ENCODE measurements around the gene METTL25. TPM values are rescaled to one million over a fixed set of nuclear protein-coding genes. Genes with fewer than 3 reads are reported as not detected.
"Not testable (repeated sequence)": the region's sequence is repeated elsewhere in the genome, so short reads cannot be mapped to it uniquely, and the experiment has no call there.

METTL25 gene, protein sequence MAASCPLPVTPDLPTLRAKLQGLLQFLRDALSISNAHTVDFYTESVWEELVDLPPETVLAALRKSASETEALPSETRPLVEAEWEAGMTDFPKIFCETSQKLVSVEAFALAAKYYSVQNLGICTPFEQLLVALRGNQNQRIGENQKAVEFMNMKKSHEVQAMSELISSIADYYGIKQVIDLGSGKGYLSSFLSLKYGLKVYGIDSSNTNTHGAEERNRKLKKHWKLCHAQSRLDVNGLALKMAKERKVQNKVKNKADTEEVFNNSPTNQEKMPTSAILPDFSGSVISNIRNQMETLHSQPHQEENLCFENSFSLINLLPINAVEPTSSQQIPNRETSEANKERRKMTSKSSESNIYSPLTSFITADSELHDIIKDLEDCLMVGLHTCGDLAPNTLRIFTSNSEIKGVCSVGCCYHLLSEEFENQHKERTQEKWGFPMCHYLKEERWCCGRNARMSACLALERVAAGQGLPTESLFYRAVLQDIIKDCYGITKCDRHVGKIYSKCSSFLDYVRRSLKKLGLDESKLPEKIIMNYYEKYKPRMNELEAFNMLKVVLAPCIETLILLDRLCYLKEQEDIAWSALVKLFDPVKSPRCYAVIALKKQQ
- 12.7 TPM for polyA plus RNA-seq

DNA sequence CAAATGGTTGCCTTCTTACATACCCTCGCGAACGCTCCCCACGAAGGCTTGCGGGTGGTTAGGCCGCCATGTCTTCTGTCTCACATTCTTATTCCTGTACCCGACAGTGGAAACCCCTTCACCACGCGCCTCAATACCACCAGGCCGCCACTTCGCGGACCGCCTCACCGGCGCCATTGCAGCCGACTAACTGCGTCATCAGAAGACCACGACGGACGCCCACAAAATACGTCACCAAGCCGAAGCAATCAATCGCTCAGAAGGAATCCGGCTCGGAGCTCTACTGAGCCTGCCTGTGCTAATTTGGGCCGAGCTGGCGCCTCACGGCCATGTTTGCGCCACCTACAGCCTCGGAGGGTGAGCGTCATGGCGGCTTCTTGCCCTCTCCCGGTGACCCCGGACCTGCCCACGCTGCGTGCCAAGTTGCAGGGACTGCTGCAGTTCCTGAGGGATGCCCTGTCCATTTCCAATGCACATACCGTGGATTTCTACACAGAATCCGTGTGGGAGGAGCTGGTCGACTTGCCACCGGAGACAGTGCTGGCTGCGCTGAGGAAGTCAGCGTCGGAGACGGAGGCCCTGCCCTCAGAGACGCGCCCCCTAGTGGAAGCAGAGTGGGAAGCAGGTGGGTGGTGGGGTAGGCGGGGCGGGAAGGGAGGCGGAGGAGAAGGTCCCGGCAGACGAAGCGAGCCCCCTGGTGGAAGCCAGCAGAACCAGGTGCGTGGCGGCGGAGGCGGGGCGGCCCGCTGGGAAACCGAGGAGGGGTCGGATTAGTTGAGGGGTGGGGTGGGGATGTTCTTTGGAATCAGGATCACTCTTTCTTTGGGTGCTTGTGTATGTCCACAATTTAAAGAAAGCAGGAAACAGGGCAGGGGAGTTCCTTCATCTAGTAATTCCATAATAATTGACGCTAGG lies at the start of gene METTL25, which contains the start of gene CCDC59:
Gene METTL25, plus strand, starts transcription at position 330 of the 915 bp plus-strand sequence. Its CDS starts 37 bp downstream, at position 367.
Gene CCDC59, minus strand, starts transcription at position 188 of the 915 bp plus-strand sequence. Its CDS starts 11 bp downstream, at position 177.
- H3K9me3 Mint-ChIP-seq, result peaks cover 0 to 3% (median 0%) of the 10 kb centered on the region in 3 donors
- peak within 1 kb of the TSS; percentile 92 to 100 (median 98) for H3K4me3 Mint-ChIP-seq
- no peaks in the 10 kb centered on the region for H3K27me3 Mint-ChIP-seq
- peak within 1 kb of the TSS; percentile 92 to 100 (median 99) for H3K27ac Mint-ChIP-seq
- peaks cover 20 to 39% (median 27%) of the 10 kb centered on the region in 3 donors for H3K4me1 Mint-ChIP-seq
- H3K36me3 Mint-ChIP-seq, result peaks cover 5% of the 10 kb centered on the region

DNA sequence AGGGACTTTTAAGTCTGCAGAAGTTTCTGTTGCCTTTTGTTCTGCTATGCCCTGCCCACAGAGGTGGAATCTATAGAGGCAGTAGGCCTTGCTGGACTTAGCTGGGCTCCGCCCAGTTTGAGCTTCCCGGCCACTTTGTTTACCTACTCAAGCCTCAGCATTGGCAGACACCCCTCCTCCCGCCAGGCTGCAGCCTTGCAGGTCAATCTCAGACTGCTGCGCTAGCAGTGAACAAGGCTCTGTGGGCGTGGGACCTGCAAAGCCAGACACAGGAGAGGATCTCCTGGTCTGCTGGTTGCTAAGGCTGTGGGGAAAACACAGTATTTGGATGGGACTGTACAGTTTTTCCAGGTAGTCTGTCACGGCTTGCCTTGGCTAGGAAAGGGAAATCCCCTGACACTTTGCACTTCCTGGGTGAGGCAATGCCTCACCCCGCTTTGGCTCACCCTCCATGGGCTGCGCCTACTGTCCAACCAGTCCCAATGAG lies 43.9 kb upstream of the METTL25 start:
- Mint-ChIP-seq H3K9me3 (peaks cover 0 to 12% (median 2%) of the 10 kb centered on the region in 3 donors), H3K27me3 (no peaks in the 10 kb centered on the region), H3K27ac (no peak overlapping the region), H3K4me1 (no peaks in the 10 kb centered on the region), H3K36me3 (no peaks in the 10 kb centered on the region), H3K4me3 (no peak overlapping the region)

DNA sequence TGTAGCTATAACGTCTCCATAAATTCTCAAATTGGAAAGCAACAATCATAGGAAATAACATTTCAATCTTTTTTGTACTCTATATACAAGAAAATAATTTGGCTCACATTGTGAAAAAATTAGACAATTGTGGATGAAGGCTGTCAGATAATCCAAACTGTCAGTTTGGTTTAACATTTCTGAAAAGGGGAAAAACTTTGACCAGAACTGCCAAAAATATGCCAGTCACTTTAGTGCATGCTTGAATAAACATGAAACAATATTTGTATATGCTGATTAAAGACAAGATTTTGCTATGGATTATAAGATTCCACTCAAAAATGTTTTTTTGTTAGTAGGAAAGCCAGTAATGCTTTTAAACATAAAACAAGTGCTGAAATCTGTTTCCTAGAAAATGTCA lies 39.1 kb upstream of the METTL25 start:
- Mint-ChIP-seq H3K9me3 (no peaks in the 10 kb centered on the region), H3K27ac (no peak overlapping the region), H3K4me3 (no peak overlapping the region), H3K27me3 (no peaks in the 10 kb centered on the region), H3K36me3 (no peaks in the 10 kb centered on the region), H3K4me1 (no peaks in the 10 kb centered on the region)

DNA sequence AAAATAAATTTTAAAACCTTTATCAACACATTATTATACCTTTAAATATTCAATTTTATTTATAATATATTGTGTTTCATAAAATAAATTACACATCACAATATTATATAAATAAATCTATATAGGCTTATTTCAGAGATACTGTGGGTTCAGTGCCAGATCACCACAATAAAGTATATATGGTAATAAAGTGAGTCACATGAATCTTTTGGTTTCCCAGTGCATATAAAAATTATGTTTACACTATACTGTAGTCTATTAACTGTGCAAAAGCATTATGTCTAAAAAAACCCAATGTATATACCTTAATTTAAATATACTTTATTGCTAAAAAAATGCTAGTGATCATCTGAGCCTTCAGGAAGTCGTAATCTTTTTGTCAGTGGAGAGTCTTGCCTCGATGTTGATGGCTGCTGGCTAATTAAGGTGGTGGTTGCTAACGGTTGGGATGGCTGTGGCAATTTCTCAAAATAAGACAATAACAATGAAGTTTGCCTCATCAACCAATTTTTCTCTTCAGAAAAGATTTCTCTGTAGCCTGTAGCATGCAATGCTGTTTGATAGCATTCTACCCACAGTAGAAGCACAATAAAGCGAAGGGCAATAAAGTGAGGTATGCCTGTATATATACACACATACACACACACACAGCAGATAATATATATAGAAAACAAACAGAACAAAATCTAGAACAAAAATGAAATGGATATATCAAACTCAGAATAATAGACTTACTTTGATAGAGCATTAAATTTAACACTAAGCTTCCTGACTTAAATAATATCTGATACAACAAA lies 32.6 kb upstream of the METTL25 start:
- no peaks in the 10 kb centered on the region for H3K27me3 Mint-ChIP-seq
- H3K4me3 Mint-ChIP-seq, result no peak overlapping the region
- no peak overlapping the region for H3K27ac Mint-ChIP-seq
- H3K36me3 Mint-ChIP-seq, result no peaks in the 10 kb centered on the region
- H3K9me3 Mint-ChIP-seq, result no peaks in the 10 kb centered on the region
- no peaks in the 10 kb centered on the region for H3K4me1 Mint-ChIP-seq

DNA sequence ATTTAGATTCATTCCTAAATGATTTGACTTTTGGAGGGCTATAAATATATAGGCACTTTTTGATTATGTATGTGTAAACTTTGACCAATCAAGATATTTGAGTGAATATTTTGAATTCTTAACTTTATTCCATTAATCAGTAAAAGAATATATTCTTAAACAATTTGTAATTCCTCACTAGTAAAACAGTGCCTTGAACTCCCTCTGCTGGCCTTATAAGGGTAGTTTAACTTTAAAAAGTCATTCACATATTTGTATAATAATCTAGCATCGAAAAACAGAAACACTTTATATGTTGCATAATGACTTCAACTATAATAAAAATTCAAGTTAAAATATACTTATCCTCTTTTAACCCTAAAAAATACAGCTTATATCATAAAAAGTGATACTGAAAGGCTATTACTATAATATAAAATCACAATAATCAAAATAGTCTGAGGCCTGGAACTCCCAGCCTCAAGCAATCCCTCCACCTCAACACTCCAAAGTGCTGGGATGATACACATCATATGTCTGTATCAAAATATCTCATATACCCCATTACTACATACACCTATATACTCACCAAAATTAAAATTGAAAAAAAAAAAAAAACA lies 31.3 kb upstream of the METTL25 start:
- Mint-ChIP-seq H3K27ac (no peak overlapping the region), H3K36me3 (no peaks in the 10 kb centered on the region), H3K4me3 (no peak overlapping the region), H3K9me3 (no peaks in the 10 kb centered on the region), H3K4me1 (no peaks in the 10 kb centered on the region), H3K27me3 (no peaks in the 10 kb centered on the region)

DNA sequence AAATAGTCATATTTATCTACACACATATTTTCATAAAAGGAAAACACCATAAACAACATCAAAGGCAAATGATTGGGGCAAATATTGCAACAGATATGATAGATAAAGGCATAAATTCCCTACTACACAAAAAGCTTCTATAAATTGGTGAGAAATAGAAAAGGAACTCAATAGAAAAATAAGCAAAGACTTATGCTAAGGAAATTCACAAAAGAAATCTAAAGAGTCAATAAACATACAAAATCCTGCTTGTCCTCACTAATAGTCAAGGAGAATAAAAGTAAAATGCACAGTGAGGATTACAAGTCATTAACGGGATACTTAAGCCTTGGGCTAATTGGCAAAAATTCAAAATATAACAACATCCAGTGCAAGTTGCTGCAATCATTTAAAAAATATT lies 30.5 kb upstream of the METTL25 start:
- no peaks in the 10 kb centered on the region for H3K27me3 Mint-ChIP-seq
- H3K4me3 Mint-ChIP-seq, result no peak overlapping the region
- H3K9me3 Mint-ChIP-seq, result no peaks in the 10 kb centered on the region
- H3K27ac Mint-ChIP-seq, result no peak overlapping the region
- H3K4me1 Mint-ChIP-seq, result no peaks in the 10 kb centered on the region
- H3K36me3 Mint-ChIP-seq, result no peaks in the 10 kb centered on the region

DNA sequence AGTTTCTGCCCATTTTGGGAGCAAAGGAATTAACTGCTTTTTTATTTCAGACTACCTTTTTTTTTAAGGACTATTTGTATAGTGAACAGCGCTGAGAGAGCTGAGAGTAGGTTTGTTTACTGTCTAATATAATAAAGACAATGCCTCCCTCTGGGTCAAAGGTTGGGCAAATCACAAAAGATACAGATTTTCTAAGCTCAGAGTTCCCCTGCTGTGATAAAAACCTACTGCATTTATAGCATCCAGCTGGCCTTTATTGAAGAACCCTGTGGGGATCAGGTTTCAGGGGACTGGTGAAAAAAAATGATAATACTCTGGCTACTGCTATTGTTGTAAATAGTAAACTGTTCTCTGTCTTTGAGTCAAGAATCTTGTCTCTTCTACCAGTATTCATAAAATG lies 28.8 kb upstream of the METTL25 start:
- no peak overlapping the region for H3K27ac Mint-ChIP-seq
- H3K4me1 Mint-ChIP-seq, result no peaks in the 10 kb centered on the region
- no peaks in the 10 kb centered on the region for H3K27me3 Mint-ChIP-seq
- no peak overlapping the region for H3K4me3 Mint-ChIP-seq
- no peaks in the 10 kb centered on the region for H3K9me3 Mint-ChIP-seq
- no peaks in the 10 kb centered on the region for H3K36me3 Mint-ChIP-seq

DNA sequence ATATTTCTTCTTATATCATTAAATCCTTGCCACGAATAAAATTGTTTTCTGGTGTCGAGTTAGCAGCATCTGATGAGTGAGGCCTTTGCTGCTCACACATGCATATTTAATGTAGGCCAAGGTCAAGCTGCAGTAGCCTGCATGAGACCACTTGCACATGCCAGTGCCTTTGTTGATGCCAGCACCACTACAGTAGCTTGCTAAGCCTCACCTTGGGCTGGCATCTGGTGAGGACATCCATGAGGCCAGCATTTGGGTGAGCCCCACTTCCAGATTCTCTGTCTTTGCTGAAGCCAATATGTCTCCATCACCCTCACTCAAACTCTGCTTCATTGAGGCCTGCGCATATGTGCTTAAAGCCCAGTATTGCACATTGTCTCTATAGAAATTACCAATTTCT lies 8.2 kb upstream of the METTL25 start:
- peaks cover 4% of the 10 kb centered on the region for H3K36me3 Mint-ChIP-seq
- H3K27ac Mint-ChIP-seq, result no peak overlapping the region

DNA sequence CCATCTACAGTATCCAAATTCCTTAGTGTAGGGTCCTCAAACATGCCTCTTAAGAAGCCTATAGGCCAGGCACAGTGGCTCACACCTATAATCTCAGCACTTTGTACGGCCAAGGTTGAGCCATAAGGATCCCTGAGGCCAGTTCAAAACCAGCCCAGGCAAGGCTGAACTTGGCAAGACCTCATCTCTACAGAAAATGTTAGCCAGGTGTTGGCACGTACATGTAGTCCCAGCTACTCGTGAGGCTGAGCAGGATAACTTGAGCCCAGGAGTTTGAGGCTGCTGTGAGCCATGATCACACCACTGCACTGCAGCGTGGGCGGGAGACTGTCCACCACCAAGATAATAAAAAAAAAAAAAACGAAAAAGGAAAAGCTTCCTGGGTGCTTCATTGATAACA lies 6.9 kb upstream of the METTL25 start:
- Mint-ChIP-seq H3K27ac (no peak overlapping the region), H3K4me3 (no peak overlapping the region), H3K4me1 (peaks cover 0 to 8% (median 6%) of the 10 kb centered on the region in 3 donors), H3K36me3 (peaks cover 4% of the 10 kb centered on the region), H3K27me3 (no peaks in the 10 kb centered on the region), H3K9me3 (no peaks in the 10 kb centered on the region)

More for the DNA sequence above, 8.2 kb upstream of the METTL25 start:
- no peak overlapping the region for H3K4me3 Mint-ChIP-seq
- no peaks in the 10 kb centered on the region for H3K9me3 Mint-ChIP-seq
- no peaks in the 10 kb centered on the region for H3K27me3 Mint-ChIP-seq
- peaks cover 0 to 2% (median 0%) of the 10 kb centered on the region in 3 donors for H3K4me1 Mint-ChIP-seq

DNA sequence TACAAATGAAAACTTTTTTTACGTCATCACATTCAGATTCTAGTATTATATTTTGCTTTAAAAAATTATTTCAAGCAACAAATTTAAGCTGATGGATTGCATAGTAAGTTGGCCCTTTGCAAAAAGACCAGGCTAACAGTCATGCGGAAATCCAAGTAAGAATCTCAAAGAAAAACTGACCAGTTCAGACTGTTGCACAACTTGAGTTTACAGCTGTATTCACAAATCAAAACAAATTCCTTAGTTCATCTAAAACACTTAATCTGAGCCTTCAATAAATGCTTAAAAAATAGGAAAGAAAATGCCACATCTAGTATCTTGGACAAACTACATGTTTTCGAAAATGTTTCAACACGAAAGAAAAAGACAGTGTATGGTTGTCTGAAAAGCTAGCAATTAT lies 989 bp upstream of the METTL25 start:
- Mint-ChIP-seq H3K4me1 (peaks cover 12 to 35% (median 24%) of the 10 kb centered on the region in 3 donors), H3K27ac (peak overlapping the region; percentile 92 to 100 (median 99)), H3K9me3 (peaks cover 0 to 3% (median 0%) of the 10 kb centered on the region in 3 donors), H3K27me3 (no peaks in the 10 kb centered on the region), H3K4me3 (peak overlapping the region; percentile 92 to 100 (median 98)), H3K36me3 (peaks cover 5% of the 10 kb centered on the region)

DNA sequence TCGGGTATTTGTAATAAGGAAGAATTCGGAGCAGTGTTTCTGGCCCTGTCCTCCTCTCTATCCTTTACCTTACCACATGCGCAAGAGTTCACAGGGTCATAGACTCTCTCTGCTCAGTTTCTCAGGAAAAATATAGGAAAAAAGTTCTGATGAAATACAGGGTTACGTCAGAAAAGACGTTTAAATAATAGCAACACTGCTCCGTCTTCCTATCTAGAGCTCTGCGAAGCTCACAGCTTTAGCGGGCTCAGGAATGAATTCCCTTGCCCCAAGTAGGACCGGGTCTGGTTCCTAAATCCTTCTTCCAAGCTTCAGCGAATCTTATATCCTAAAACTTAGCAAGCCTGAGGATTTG lies 507 bp upstream of the METTL25 start:
- Mint-ChIP-seq H3K4me1 (peaks cover 17 to 39% (median 27%) of the 10 kb centered on the region in 3 donors), H3K4me3 (peak overlapping the region; percentile 92 to 100 (median 98)), H3K27me3 (no peaks in the 10 kb centered on the region), H3K9me3 (peaks cover 0 to 3% (median 0%) of the 10 kb centered on the region in 3 donors), H3K36me3 (peaks cover 5% of the 10 kb centered on the region), H3K27ac (peak overlapping the region; percentile 92 to 100 (median 99))

DNA sequence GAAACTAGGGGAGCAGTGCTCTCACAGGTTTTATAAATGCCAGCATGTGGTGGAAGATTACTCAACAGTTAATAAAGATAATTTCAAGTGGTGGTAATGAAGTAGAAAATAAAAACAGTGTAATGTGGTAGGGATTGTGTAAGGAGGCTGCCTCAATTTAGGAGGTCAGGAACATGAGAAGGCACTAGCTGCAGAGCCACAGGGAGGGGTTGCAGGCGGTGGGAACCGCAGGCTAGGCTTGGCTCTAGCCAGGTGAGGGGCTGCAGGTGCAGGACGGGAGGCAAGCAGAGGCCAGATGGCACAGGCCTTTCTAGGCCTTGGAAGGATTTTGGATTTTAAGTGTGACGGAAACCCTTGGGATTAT lies 768 bp downstream of the METTL25 start:
- H3K4me1 Mint-ChIP-seq, result peaks cover 20 to 39% (median 27%) of the 10 kb centered on the region in 3 donors
- H3K9me3 Mint-ChIP-seq, result peaks cover 0 to 3% (median 0%) of the 10 kb centered on the region in 3 donors
- no peaks in the 10 kb centered on the region for H3K27me3 Mint-ChIP-seq
- H3K27ac Mint-ChIP-seq, result peak overlapping the region; percentile 92 to 100 (median 99)
- peaks cover 5% of the 10 kb centered on the region for H3K36me3 Mint-ChIP-seq
- H3K4me3 Mint-ChIP-seq, result peak overlapping the region; percentile 92 to 100 (median 98)

DNA sequence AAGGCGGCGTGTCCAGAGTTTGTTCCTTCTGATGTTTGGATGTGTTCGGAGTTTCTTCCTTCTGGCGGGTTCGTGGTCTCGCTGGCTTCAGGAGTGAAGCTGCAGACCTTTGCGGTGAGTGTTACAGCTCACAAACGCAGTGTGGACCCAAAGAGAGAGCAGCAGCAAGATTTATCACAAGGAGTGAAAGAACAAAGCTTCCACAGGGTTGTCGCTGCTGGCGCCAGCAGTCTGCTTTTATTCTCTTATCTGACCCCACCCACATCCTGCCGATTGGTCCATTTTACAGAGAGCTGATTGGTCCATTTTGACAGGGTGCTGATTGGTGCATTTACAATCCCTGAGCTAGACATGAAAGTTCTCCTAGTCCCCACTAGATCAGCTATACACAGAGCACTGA lies 2.5 kb downstream of the METTL25 start:
- Mint-ChIP-seq H3K4me1 (peaks cover 20 to 36% (median 21%) of the 10 kb centered on the region in 3 donors), H3K4me3 (peak overlapping the region in 1 of 4 donors; percentile 31)
- H3K27ac Mint-ChIP-seq, H3K27me3 Mint-ChIP-seq, H3K9me3 Mint-ChIP-seq, H3K36me3 Mint-ChIP-seq: not testable (repeated sequence)
